NCI-H2196 treated with DMSO at 0.1 percent for 48 hours (cell line): ENCODE data around the gene PLCB1.
"Not testable (repeated sequence)": the region's sequence is repeated elsewhere in the genome, so short reads cannot be mapped to it uniquely, and the experiment has no call there.

Experiments
- DNase-seq: peaks from one replicate; lab custom pipeline; 2025; ENCODE audit not compliant: unreplicated experiment; lab: John Stamatoyannopoulos, UW

PLCB1 gene

DNA sequence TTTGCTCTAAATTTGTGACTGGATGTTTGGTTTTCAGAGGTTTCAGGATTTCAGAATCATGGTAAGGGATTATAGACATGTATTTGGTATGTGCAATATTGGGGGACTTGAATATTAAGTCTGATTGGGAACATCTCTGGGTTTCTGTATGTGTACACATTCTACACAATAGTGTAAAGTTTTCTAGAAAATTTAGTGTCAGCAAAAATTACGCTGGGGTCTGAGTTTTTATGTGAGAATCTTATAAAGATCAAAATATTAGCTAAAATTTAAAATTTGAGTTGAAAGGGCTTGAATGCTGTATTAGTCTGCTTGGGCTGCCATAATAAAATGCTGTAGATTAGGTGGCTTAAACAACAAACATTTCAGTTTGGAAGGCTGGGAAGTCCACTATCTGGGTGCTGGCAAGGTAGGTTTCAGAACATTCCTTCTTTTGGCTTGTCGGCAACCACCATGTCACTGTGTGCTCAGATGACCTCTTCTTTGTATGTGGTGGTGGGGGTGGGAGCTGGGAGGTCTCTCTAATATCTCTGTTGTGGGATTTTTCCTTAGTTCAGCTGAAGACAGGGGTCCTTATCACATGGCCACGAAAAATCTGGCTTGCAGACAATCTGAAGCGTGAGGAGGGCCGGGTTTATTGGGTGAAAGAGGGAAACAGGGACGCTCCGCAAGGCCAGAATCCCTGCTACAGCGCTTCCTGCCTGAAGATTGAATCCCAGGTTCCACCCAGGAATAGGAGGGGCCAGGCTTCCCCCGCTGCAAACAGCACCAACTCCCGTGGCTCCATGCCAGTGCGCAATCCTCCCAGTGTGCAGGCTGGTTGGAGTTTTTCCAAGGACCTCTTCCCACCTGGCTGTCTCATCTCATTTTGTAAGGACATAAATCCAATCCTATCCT, 299.7 kb downstream of the PLCB1 start:
- peak; percentile 75 for DNase-seq

DNA sequence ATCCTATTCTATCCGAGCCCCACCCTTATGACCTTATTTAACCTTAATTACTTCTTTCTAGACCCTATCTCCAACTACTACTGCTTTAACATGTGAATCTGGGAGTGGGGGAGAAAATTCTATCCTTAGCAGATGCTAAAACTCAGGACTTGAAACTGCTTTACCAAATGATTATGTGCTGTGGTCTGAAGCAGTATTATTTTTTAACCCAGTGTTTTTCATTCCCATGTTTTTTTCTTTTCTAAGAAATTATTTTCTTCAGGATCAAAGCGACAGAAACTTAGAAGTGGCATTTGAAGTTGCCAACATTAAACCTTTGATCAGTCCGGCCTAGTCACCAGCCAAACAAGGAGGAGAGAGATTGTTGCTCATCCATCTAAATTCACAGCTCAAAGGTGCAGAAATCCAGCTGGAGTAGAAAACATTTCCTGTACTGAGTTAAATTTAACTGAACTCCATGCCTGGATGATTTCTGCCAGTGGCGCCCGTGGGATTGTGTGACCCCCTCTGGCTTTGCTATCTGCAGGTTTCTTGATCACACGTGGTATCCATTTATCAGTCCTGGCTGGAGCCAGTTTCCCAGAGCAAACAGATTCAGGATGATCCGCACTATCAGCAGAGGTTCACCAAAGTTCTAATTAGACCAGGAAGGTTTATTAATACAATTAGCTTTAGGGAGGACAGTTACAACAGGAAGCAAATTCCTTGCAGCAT, 300.5 kb downstream of the PLCB1 start:
- DNase-seq, result no peak

DNA sequence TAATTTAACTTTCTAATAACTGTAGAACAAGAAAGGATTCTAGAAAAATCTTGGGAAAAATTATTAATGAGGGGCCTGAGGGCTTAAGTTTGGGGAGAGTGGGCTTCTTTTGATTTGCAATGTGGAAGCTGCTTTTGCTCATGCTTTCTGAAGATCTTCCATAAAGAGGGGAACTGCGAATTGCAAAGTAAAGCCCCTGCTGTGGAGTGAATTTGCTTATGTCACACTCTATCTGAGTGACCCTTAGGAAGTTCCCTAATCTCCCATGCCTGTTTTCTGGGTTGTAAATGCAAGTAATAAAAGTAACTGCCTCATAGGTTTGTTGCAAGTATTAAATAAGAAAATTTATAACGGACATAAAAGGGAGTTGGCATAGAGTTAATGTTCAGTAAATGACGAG, 301.2 kb downstream of the PLCB1 start:
- DNase-seq, result no peak

- DNase-seq, result no peak
Measured at GRCh38 chr20:8434326-8434876, 302.3 kb downstream of the PLCB1 start.

GRCh38 chr20:8435285-8436035, 303.4 kb downstream of the PLCB1 start:
- DNase-seq, result no peak

DNA sequence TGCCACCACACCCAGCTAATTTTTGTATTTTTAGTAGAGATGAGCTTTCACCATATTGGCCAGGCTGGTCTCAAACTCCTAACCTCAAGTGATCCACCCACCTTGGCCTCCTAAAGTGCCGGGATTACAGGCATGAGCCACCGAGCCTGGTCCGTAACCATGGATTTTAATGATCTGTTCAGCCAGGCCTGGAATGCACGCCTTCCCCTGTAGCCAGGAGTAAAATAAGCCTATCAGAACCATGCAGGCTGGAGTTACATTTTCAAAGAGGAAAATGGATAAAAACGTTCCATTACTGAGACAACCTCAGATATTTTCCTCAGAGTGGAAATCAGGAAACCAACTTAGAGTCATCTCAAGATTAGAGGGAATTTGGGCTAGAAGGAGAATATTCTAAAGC, 304.9 kb downstream of the PLCB1 start:
- not testable (repeated sequence) for DNase-seq

DNA sequence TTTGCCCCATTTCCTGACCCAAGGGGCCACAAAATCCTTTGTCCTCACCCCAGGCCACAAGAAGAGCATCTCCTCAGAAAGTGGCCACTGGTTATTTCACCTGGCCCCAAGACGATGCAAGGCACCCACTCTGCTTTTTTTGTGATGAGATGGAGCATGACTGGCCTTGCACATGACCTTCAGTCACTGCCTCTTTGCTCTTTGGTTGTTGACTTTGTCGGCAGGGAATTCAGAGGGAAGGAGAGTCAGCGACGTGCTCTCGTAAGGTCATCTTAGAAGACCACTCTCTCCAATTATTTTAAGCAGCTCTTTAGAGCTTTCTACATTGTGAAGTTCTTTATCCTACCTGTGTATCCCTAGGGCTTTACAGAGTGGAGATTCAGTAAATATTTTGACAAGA, 306.7 kb downstream of the PLCB1 start:
- DNase-seq, result no peak

DNA sequence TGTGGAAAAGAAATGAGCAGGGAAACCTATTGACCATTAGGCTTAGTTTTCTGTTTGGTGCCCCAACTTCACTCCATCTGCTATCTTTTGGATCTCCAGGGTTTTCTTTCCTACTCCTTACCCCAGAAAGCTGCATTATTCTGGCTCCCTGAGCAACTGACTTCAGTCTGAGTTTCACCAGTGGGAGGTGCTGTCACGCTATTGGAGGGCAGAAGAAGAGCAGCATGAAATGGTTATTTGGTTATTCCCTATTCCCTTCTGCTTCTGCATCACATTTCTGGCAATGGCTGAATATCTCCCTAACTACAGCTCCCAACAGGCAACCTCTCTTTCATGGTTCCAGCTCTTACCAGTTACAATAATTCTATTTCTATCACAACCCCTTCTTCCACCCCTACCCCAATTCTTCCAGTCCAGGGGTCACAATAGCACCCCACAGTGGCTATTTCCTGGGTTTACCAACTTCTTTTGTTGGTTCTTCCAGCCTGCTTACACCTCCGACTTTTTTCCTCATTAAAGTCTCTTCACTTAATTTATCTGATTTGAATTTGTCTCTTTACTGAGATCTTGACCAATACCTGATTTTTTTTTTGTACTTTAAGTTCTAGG, 311.5 kb downstream of the PLCB1 start:
- no peak for DNase-seq

GRCh38 chr20:8447262-8448120, 315.4 kb downstream of the PLCB1 start:
- no peak for DNase-seq

DNA sequence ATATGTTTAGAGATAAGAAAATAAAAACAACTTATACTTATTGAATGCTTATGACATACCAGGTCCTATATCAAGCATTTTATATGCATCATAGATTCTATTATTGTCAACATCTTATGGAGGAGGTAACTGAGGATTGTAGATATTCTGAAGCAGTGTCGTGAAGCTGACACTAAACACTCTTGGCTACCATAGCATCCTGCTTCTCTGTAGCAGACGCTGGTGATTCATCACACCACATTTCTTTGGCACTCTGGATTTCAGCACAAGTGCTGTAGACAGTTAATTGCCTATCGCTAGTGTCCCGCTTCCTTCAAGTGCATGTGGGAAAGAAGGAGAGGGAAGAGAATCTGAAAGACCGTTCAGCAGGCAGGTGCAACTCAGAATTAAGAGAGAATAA, 317.1 kb downstream of the PLCB1 start:
- DNase-seq, result no peak

DNA sequence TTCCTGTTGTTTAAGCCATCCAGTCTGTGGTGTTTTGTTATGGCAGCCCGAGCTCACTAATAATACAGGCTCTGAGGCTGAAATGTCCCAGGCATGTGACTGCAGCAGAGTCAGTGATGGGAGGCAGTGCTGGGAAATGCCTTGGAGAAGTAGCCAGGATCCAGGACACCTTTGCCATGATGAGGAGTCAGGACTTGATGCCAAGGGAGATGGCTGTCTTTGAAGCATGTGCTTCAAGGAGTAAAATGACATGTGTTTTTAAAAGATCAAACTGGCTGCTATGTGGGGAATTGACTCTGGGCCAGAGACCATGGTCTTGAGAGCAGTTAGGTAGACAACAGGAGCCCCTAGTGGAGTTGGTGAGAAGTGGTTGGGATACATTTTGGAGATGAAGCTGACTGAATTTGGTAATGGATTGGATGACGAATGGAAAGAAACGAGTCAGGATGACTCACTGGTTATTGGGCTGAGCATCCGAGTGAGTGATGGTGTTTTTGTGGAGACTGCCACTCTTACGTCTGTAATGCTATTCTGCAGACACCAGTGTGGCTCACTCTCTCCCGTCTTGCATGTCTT, 322.2 kb downstream of the PLCB1 start:
- peak; percentile 7 for DNase-seq

GRCh38 chr20:8456765-8457164, 324.7 kb downstream of the PLCB1 start:
- no peak for DNase-seq

DNA sequence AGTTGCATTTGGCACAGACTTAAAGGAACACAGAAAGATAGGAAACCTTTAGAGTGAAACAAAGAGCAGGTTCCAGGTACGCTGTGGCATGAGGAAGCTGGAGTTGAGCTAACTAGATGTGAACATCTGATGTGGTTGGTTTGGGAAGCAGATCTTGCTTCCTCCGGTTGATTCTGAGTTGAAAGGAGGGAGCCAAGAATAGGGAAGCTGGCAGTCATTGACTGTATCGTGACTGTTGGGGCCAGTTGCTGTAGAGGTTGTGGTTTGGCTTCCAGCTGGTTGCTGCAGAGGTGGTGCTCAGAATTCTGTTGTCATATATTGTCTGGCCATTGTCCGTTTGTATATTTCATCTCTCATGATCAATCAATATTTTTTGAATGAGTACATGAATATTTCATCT, 325.9 kb downstream of the PLCB1 start:
- DNase-seq, result no peak

GRCh38 chr20:8461186-8461585, 329.1 kb downstream of the PLCB1 start:
- no peak for DNase-seq

GRCh38 chr20:8464368-8464767, 332.3 kb downstream of the PLCB1 start:
- no peak for DNase-seq

DNA sequence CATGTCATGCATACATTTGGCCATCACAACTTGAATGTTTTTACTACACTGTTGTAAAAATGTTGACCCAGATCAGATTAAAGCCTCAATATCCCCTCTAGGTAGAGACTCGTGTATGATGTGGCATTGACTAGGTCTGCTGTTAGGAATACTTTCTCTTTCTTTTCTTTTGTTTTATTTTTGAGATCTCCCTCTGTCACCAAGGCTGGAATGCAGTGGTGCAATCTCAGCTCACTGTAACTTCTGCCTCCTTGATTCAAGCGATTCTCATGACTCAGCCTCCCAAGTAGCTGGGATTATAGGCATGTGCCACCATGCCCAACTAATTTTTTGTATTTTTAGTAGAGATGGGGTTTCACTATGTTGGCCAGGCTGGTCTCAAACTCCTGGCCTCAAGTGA, 334.7 kb downstream of the PLCB1 start:
- not testable (repeated sequence) for DNase-seq

- no peak for DNase-seq
Measured at GRCh38 chr20:8470156-8470555, 338.1 kb downstream of the PLCB1 start.

- no peak for DNase-seq
Measured at GRCh38 chr20:8471465-8471864, 339.4 kb downstream of the PLCB1 start.

- DNase-seq, result no peak
Measured at GRCh38 chr20:8473459-8473858, 341.4 kb downstream of the PLCB1 start.
